HG02970 (cell line): Measurements from ENCODE around the gene PLA2G2F.
A peak's percentile ranks its signal among the peaks of the same experiment; 100 is the strongest.

Experiments
- ATAC-seq: cut with Tn5 transposase; IDR thresholded peaks from one replicate; pipeline ENCODE4 v1.9.1; 2021; ENCODE audit warnings: mild to moderate bottlenecking, moderate library complexity, moderate number of reproducible peaks; ENCODE audit not compliant: unreplicated experiment, low FRiP score

PLA2G2F gene

GRCh38 chr1:20141001-20141400 lies 1.9 kb downstream of the PLA2G2F start:
- no peak for ATAC-seq

GRCh38 chr1:20141466-20141865 lies 2.3 kb downstream of the PLA2G2F start:
- no peak for ATAC-seq

GRCh38 chr1:20142001-20142710 lies 3.0 kb downstream of the PLA2G2F start:
- ATAC-seq, result no peak

GRCh38 chr1:20143318-20143717 lies 4.2 kb downstream of the PLA2G2F start:
- no peak for ATAC-seq

- no peak for ATAC-seq
These were observed 4.8 kb downstream of the PLA2G2F start for GRCh38 chr1:20143734-20144565.

GRCh38 chr1:20147846-20148570 lies 8.9 kb downstream of the PLA2G2F start:
- ATAC-seq, result no peak

GRCh38 chr1:20148571-20149500 lies 9.7 kb downstream of the PLA2G2F start:
- ATAC-seq, result no peak

GRCh38 chr1:20149601-20150325 lies 10.6 kb downstream of the PLA2G2F start:
- ATAC-seq, result no peak

- no peak for ATAC-seq
These were observed 11.2 kb downstream of the PLA2G2F start for GRCh38 chr1:20150326-20150705.

GRCh38 chr1:20150969-20151368 lies 11.8 kb downstream of the PLA2G2F start:
- no peak for ATAC-seq

GRCh38 chr1:20151906-20152598 lies 12.9 kb downstream of the PLA2G2F start:
- peak; percentile 51 for ATAC-seq

GRCh38 chr1:20152599-20152930 lies 13.4 kb downstream of the PLA2G2F start:
- ATAC-seq, result no peak

- no peak for ATAC-seq
These were observed 13.9 kb downstream of the PLA2G2F start for GRCh38 chr1:20153000-20153418.

GRCh38 chr1:20154301-20154831 lies 15.2 kb downstream of the PLA2G2F start:
- no peak for ATAC-seq

- ATAC-seq, result no peak
These were observed 19.4 kb downstream of the PLA2G2F start for GRCh38 chr1:20158358-20159070.

GRCh38 chr1:20160034-20160433 lies 20.9 kb downstream of the PLA2G2F start:
- ATAC-seq, result no peak

- no peak for ATAC-seq
These were observed 25.6 kb downstream of the PLA2G2F start for GRCh38 chr1:20164694-20165202.

- ATAC-seq, result no peak
These were observed 26.4 kb downstream of the PLA2G2F start for GRCh38 chr1:20165522-20165951.
